ENCODE measurements around the gene XRCC4. TPM values are rescaled to one million over a fixed set of nuclear protein-coding genes. Genes with fewer than 3 reads are reported as not detected.

Gene XRCC4
- total and polyA plus RNA-seq, 11 donors, result 3.3 to 50.5 (median 8.0) TPM

- H3K9me3 ChIP-seq, result no peaks in the 10 kb centered on the region
- TF ChIP-seq POLR2A (IDR thresholded peaks at IDR 0.05), result no peak
- no peak for TF ChIP-seq CTCF (IDR thresholded peaks at IDR 0.05)
- H3K27ac ChIP-seq, result no peak overlapping the region
- H3K4me3 ChIP-seq, result no peak overlapping the region
- DNase-seq (no peak), ATAC-seq (no peak)
- H3K36me3 ChIP-seq, result no peaks in the 10 kb centered on the region
- WGBS, 4 donors, result 85 to 96% (median 93%) methylated on average over 1 of the region's 1 CpG
- intact Hi-C loops (cut with DNase I), result no loop called here
- no peaks in the 10 kb centered on the region for H3K27me3 ChIP-seq
- H3K4me1 ChIP-seq, result no peaks in the 10 kb centered on the region
Measured at GRCh38 chr5:83393504-83393866, 316.1 kb downstream of the XRCC4 start.

- Histone ChIP-seq H3K4me3 (no peak overlapping the region), H3K4me1 (no peaks in the 10 kb centered on the region), H3K27ac (no peak overlapping the region), H3K27me3 (no peaks in the 10 kb centered on the region), H3K9me3 (no peaks in the 10 kb centered on the region), H3K36me3 (no peaks in the 10 kb centered on the region)
- no peak for TF ChIP-seq POLR2A (IDR thresholded peaks at IDR 0.05)
- TF ChIP-seq CTCF (IDR thresholded peaks at IDR 0.05), result no peak
- intact Hi-C loops (cut with DNase I), result no loop called here
- ATAC-seq (no peak), DNase-seq (no peak)
- WGBS, 4 donors, result 92 to 96% (median 94%) methylated on average over 2 of the region's 2 CpGs
Measured at GRCh38 chr5:83394190-83394589, 316.8 kb downstream of the XRCC4 start.

- Histone ChIP-seq H3K36me3 (no peaks in the 10 kb centered on the region), H3K4me1 (peaks cover 0 to 15% (median 0%) of the 10 kb centered on the region in 12 donors), H3K4me3 (no peak overlapping the region), H3K27me3 (no peaks in the 10 kb centered on the region), H3K27ac (no peak overlapping the region), H3K9me3 (no peaks in the 10 kb centered on the region)
- no peak for TF ChIP-seq POLR2A (IDR thresholded peaks at IDR 0.05)
- TF ChIP-seq CTCF (IDR thresholded peaks at IDR 0.05), result no peak
- ATAC-seq (no peak), DNase-seq (no peak)
- intact Hi-C loops (cut with DNase I), result no loop called here
- 56 to 71% (median 62%) methylated on average over 1 of the region's 1 CpG for WGBS, 4 donors
Measured at GRCh38 chr5:83396662-83397061, 319.3 kb downstream of the XRCC4 start.

GRCh38 chr5:83397658-83398057 lies 320.3 kb downstream of the XRCC4 start:
- Histone ChIP-seq H3K36me3 (no peaks in the 10 kb centered on the region), H3K4me3 (no peak overlapping the region), H3K27ac (no peak overlapping the region), H3K27me3 (no peaks in the 10 kb centered on the region), H3K4me1 (peaks cover 0 to 15% (median 0%) of the 10 kb centered on the region in 12 donors), H3K9me3 (no peaks in the 10 kb centered on the region)
- no peak for DNase-seq
- no peak for ATAC-seq
- 30 to 38% (median 33%) methylated on average over 1 of the region's 1 CpG for WGBS, 4 donors
- intact Hi-C loops (cut with DNase I), result no loop called here
- no peak for TF ChIP-seq POLR2A (IDR thresholded peaks at IDR 0.05)
- no peak for TF ChIP-seq CTCF (IDR thresholded peaks at IDR 0.05)

All from heart left ventricle (tissue), 16 donors.